Measurements from ENCODE around the gene HACD2. TPM values are rescaled to one million over a fixed set of nuclear protein-coding genes. Genes with fewer than 3 reads are reported as not detected.

Gene HACD2
- total RNA-seq, 1 experiment from 2014 or later: 27.4 TPM

DNA sequence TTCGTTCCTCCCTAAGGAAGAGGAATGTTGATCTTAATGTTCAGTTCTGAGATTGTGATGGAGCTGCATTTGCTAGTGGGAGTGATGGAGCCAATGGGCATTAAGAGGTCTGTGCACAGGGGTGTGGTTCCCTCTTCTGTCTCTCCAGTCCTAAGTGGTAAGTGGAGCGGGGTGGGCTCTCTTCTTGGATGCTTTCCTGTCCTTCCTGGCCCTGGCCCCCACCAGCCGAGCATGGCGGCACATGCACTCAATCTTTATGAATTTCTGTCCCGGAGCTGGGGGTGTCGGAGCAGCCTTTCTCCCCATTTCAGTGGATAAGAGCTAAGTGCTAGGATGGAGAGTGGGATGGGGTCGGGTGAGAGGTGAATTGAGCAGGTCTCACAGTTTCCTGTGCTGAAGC, 98.4 kb downstream of the HACD2 start:
- Histone ChIP-seq H2AK5ac (ENCODE audit: insufficient read length, low read length) (no peak overlapping the region), H4K91ac (ENCODE audit: insufficient read length, low read depth, low read length) (no peak overlapping the region), H2BK5ac (ENCODE audit: insufficient read length, low read length) (no peak overlapping the region), H2AFZ (ENCODE audit: low read length) (no peak overlapping the region), H3K23me2 (ENCODE audit: insufficient read length, low read depth, low read length, poor library complexity, severe bottlenecking) (no peaks in the 10 kb centered on the region), H3K79me2 (ENCODE audit: insufficient read depth, low read length) (no peaks in the 10 kb centered on the region), H3K56ac (ENCODE audit: insufficient read length, low read depth, low read length) (no peak overlapping the region), H2BK20ac (ENCODE audit: low read depth, low read length, poor library complexity, severe bottlenecking) (no peak overlapping the region), H2BK15ac (ENCODE audit: low read depth, low read length) (no peak overlapping the region), H3K27me3 (ENCODE audit: insufficient read depth, low read length) (no peaks in the 10 kb centered on the region), H3K27ac (ENCODE audit: insufficient read length, low read depth, low read length) (no peak overlapping the region), H3T11ph (ENCODE audit: low read length) (no peak overlapping the region), H3K4me2 (ENCODE audit: insufficient read depth, insufficient read length, low read length) (no peak overlapping the region), H3K23ac (ENCODE audit: insufficient read length, low read depth, low read length) (no peak overlapping the region), H3K18ac (ENCODE audit: insufficient read length, low read depth, low read length) (no peak overlapping the region), H4K8ac (replicated peaks; ENCODE audit: insufficient read length, low read depth, low read length) (no peak overlapping the region), H3K14ac (ENCODE audit: insufficient read depth, low read length) (no peak overlapping the region), H3K4me1 (ENCODE audit: insufficient read depth, low read length) (no peaks in the 10 kb centered on the region), H4K20me1 (ENCODE audit: control insufficient read depth, insufficient read depth, insufficient read length) (no peaks in the 10 kb centered on the region), H4K5ac (ENCODE audit: insufficient read length, low read depth, low read length) (no peak overlapping the region), H2BK120ac (ENCODE audit: low read depth, low read length, poor library complexity, severe bottlenecking) (no peak overlapping the region), H3K9ac (ENCODE audit: extremely low read depth, insufficient read length, low read length) (no peak overlapping the region), H2BK12ac (ENCODE audit: insufficient read length, low read depth, low read length) (no peak overlapping the region), H3K4ac (ENCODE audit: low read depth, low read length) (no peak overlapping the region), H3K79me1 (ENCODE audit: insufficient read depth, low read depth, low read length, poor library complexity, severe bottlenecking) (no peaks in the 10 kb centered on the region), H3K9me3 (ENCODE audit: control insufficient read depth, low read depth, low read length) (no peaks in the 10 kb centered on the region)
- DNase-seq: no peak
- H3K27ac Mint-ChIP-seq: no peak overlapping the region; a peak in 1 of 7 replicates
- no peak overlapping the region for H3K4me3 Mint-ChIP-seq
- peaks cover 0 to 8% (median 0%) of the 10 kb centered on the region in 3 experiments; a peak in 3 of 7 replicates for H3K36me3 Mint-ChIP-seq (ENCODE audit: insufficient read depth in 1 of 3, low read depth in 3 of 3)
- H3K27me3 Mint-ChIP-seq (ENCODE audit: low read depth): peaks cover 3% of the 10 kb centered on the region; the same call in 1 of the 2 replicates
- H3K9me3 Mint-ChIP-seq: no peaks in the 10 kb centered on the region; a peak in 1 of 5 replicates
- peaks cover 0 to 2% of the 10 kb centered on the region in 2 experiments; a peak in 1 of 4 replicates for H3K4me1 Mint-ChIP-seq
- TF ChIP-seq CTCF (conservative IDR thresholded peaks at IDR 0.05): no peak
- no CpG with 5 or more reads among the region's 7 CpGs for WGBS (ENCODE audit: extremely low coverage, insufficient read length, low lambda C conversion rate)

Measured in H9 (cell line).